ENCODE results near the gene LONRF3.
"Not testable (repeated sequence)": the region's sequence is repeated elsewhere in the genome, so short reads cannot be mapped to it uniquely, and the experiment has no call there.

Gene LONRF3

GRCh38 chrX:118980761-118981160, 6.3 kb downstream of the LONRF3 start:
- no peak for DNase-seq (ENCODE audit: low read depth)
- TF ChIP-seq, protein P1, sequence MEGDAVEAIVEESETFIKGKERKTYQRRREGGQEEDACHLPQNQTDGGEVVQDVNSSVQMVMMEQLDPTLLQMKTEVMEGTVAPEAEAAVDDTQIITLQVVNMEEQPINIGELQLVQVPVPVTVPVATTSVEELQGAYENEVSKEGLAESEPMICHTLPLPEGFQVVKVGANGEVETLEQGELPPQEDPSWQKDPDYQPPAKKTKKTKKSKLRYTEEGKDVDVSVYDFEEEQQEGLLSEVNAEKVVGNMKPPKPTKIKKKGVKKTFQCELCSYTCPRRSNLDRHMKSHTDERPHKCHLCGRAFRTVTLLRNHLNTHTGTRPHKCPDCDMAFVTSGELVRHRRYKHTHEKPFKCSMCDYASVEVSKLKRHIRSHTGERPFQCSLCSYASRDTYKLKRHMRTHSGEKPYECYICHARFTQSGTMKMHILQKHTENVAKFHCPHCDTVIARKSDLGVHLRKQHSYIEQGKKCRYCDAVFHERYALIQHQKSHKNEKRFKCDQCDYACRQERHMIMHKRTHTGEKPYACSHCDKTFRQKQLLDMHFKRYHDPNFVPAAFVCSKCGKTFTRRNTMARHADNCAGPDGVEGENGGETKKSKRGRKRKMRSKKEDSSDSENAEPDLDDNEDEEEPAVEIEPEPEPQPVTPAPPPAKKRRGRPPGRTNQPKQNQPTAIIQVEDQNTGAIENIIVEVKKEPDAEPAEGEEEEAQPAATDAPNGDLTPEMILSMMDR (IDR thresholded peaks at IDR 0.05; ENCODE audit: insufficient read depth, low read depth, low read length, missing control alignments): no peak
- H3K4me3 ChIP-seq (ENCODE audit: low read length): no peak overlapping the region

DNA sequence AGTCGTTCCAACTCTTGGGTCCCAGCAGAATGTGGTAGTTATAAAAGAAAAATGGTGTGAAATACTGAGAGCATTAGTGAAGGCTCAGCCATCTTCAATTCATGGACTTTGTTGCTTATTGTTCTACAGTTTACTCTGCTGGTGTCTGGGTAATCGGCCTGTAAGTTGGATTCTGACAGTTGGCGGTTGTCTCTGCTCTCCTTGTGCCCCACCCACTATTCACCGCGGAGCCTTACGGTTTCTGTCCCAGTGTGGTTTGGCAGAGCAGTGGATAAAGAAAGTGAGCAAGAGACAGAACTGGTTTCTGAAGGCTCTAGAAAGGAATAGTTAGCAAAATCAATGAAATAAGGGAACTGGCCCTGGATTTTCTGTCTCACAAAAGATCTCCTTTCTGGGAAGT, 9.1 kb downstream of the LONRF3 start:
- no peak overlapping the region for H3K4me3 ChIP-seq (ENCODE audit: low read length)
- TF ChIP-seq, protein P1 (IDR thresholded peaks at IDR 0.05; ENCODE audit: insufficient read depth, low read depth, low read length, missing control alignments): no peak
- DNase-seq (ENCODE audit: low read depth): no peak

DNA sequence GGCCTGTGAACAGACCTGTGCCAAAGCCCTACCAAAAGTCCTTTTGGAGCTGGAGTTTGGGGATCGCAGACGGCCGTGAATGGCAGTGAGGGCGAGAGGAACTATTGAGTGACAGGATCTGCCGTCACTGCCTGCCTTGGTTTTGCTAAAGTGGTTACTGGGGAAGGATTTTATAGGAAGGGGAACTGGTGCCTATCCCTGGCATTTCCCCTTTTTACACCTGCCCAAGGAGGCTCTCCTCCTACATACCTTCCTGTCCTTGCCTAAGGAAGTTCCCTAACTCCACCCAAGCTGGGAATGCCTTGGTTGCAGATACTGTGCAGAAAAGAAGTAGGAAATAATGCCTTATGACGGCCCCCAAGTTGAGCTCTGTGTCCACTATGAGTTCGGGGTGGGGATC, 14.5 kb downstream of the LONRF3 start:
- TF ChIP-seq, protein P1 (IDR thresholded peaks at IDR 0.05; ENCODE audit: insufficient read depth, low read depth, low read length, missing control alignments): no peak
- DNase-seq (ENCODE audit: low read depth): no peak
- no peak overlapping the region for H3K4me3 ChIP-seq (ENCODE audit: low read length)

- TF ChIP-seq, protein P1 (IDR thresholded peaks at IDR 0.05; ENCODE audit: insufficient read depth, low read depth, low read length, missing control alignments): no peak
- no peak for DNase-seq (ENCODE audit: low read depth)
Observed at GRCh38 chrX:118989886-118990285, 15.5 kb downstream of the LONRF3 start.

DNA sequence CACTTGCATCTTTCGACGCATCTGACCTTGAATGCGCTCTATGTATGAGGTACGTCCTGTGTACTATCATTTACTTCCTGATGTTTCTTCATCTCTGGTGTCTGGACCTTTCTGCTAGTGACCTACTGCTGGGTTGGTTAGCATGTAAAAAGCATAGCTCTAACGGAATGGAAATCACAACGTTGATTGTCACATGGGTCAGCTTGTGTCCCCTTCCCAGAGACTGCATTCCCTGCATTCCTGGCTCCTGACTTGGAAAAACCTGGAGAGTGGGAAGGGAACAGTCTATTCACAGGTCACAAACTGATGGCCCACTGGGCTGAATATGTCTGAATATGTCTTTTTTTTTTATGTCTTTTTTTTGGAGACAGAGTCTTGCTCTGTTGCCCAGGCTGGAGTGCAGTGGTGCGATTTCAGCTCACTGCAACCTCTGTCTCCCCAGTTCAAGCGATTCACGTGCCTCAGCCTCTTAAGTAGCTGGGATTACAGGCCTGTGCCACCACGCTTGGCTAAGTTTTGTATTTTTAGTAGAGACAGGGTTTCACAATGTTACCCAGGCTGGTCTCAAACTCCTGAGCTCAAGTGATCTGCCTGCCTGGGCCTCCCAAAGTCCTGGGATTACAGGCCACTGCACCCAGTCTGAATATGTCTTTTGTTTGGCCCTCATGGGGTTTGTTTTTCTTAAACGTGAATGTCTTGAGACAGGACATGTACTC, 16.3 kb downstream of the LONRF3 start:
- no peak for DNase-seq (ENCODE audit: low read depth)
- TF ChIP-seq, protein P1 (IDR thresholded peaks at IDR 0.05; ENCODE audit: insufficient read depth, low read depth, low read length, missing control alignments): no peak
- no peak overlapping the region for H3K4me3 ChIP-seq (ENCODE audit: low read length)

More at GRCh38 chrX:118989886-118990285, 15.5 kb downstream of the LONRF3 start:
- no peak overlapping the region for H3K4me3 ChIP-seq (ENCODE audit: low read length)

GRCh38 chrX:118992441-118993121, 18.2 kb downstream of the LONRF3 start:
- DNase-seq (ENCODE audit: low read depth); H3K4me3 ChIP-seq (ENCODE audit: low read length): not testable (repeated sequence)

- H3K4me3 ChIP-seq (ENCODE audit: low read length): no peak overlapping the region
- no peak for DNase-seq (ENCODE audit: low read depth)
- TF ChIP-seq, protein P1 (IDR thresholded peaks at IDR 0.05; ENCODE audit: insufficient read depth, low read depth, low read length, missing control alignments): no peak
Observed at GRCh38 chrX:119003462-119003861, 29.0 kb downstream of the LONRF3 start.

Data from epithelial cell of esophagus (primary cell).